Endodermal cell (in vitro differentiated cells): ENCODE data around the gene HOXA5. TPM values are rescaled to one million over a fixed set of nuclear protein-coding genes. Genes with fewer than 3 reads are reported as not detected.
A peak's percentile ranks its signal among the peaks of the same experiment; 100 is the strongest.

Experiments used
- DNase-seq: peaks from one replicate; pipeline ENCODE4 v3.0.0-alpha.2; 2017
- H3K27ac ChIP-seq: 2 replicates; pipeline ENCODE4 v1.5.1; 2013; ENCODE audit warnings: mild to moderate bottlenecking, low read depth, low read length, moderate library complexity
- H3K27me3 ChIP-seq: 2 replicates; pipeline ENCODE4 v1.6.1; 2013; ENCODE audit warnings: mild to moderate bottlenecking, low read length, moderate library complexity; ENCODE audit not compliant: insufficient read depth, control insufficient read depth, poor library complexity, severe bottlenecking
- H3K36me3 ChIP-seq: 2 replicates; pipeline ENCODE4 v1.7.0; 2013; ENCODE audit warnings: mild to moderate bottlenecking, low read length, moderate library complexity; ENCODE audit not compliant: control insufficient read depth, insufficient read depth
- H3K4me1 ChIP-seq: one replicate; pipeline ENCODE4 v1.7.0; 2013; ENCODE audit warnings: low read length; ENCODE audit not compliant: control insufficient read depth, insufficient read depth
- H3K4me3 ChIP-seq: 2 replicates; pipeline ENCODE4 v1.5.1; 2013; ENCODE audit warnings: mild to moderate bottlenecking, low read length, moderate library complexity
- H3K9ac ChIP-seq: 2 replicates; pipeline ENCODE4 v1.6.1; 2013; ENCODE audit warnings: mild to moderate bottlenecking, low read length, moderate library complexity; ENCODE audit not compliant: poor library complexity, severe bottlenecking; ENCODE audit errors: extremely low read depth
- H3K9me3 ChIP-seq: 2 replicates; pipeline ENCODE4 v1.6.1; 2013; ENCODE audit warnings: mild to moderate bottlenecking, low read length, moderate library complexity; ENCODE audit not compliant: control insufficient read depth
- H3K27ac Mint-ChIP-seq: 2 replicates; pipeline ENCODE4 v1.8.0; 2020; ENCODE audit warnings: mixed read lengths
- H3K27me3 Mint-ChIP-seq: 2 replicates; pipeline ENCODE4 v1.8.0; 2021; ENCODE audit warnings: mild to moderate bottlenecking, mixed read lengths; ENCODE audit not compliant: insufficient read depth
- H3K36me3 Mint-ChIP-seq: 2 replicates; pipeline ENCODE4 v1.8.0; 2020; ENCODE audit warnings: low read depth, mixed read lengths
- H3K4me1 Mint-ChIP-seq: 2 replicates; pipeline ENCODE4 v1.8.0; 2020; ENCODE audit warnings: mixed read lengths
- H3K4me3 Mint-ChIP-seq: 2 replicates; pipeline ENCODE4 v1.8.0; 2020; ENCODE audit warnings: mild to moderate bottlenecking, moderate library complexity, mixed read lengths
- H3K9me3 Mint-ChIP-seq: 2 replicates; pipeline ENCODE4 v1.8.0; 2020; ENCODE audit warnings: mild to moderate bottlenecking, mixed read lengths
- WGBS, 2 experiments: methylation state at CpG; one replicate each; pipeline versions ENCODE4 v1.1.5 to v1.1.7; 2013; ENCODE audit warnings: missing lambda C conversion rate in 2 of 2, mixed read lengths in 1 of 2; ENCODE audit not compliant: insufficient coverage in 1 of 2, insufficient read length in 1 of 2; 5-methylcytosine and 5-hydroxymethylcytosine counted together
- total RNA-seq, 2 donors: library from RNA; stranded (reverse); fragmentation: NEBNext Ultra II Directional in 1 of 2; extraction: Animal tissue kit (Norgen Biotek cat#: 25700) in 1 of 2; gene quantifications; 2 replicates in 1 of 2; 3 replicates in 1 of 2; pipeline ENCODE4 v1.2.1, GENCODE V29; 2021
- TF ChIP-seq, protein P1 (sequence below): fragments of 200-600 bp; sonication (generic); conservative IDR thresholded peaks from 2 replicates; pipeline ENCODE4 v1.5.0; 2021; ENCODE audit warnings: antibody characterized with exemption, mild to moderate bottlenecking

Gene HOXA5
- total RNA-seq, 2 donors from 2014 or later, result not detected

DNA sequence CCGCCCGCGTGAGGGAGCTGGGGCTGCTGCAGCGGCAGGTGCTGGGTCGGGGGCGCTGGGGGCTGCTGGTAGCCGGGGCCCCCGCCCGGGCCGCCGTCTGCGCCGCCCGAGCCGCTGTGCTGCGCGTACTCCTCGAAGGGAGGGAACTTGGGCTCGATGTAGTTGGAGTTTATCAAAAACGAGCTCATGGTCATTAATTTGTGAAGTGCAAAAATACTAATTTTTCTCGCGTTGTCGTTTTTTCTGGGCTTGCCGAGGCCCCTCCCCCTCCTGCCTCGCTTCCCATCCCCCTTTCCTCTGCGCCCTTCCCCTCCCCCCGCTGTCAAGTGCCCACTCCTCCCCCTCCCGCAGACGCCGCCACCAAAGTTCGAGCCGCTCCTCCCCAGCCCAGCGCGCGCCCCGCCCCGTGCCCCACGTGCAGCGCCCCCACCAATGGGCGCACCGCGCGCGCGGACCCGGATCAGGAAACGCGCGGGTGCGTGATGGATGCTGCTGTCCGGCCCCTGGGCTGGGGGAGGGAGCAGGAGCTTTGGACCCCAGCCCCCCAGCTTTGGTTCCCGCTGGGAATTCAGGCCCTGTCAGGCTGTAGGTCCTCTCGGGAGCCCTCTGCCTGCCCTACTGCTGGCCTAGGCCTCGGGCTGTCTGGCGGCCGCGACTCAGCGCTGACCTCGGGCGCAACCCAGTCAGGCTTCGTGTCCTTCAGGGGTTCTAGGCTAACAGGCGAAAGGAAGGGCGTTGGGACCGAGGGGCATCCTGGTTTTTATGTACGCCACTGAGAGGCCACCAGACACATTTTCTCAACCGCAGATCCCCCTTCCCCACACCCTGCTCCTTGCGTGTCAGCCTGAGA, 12.7 kb downstream of the HOXA5 start, which contains the start of gene HOXA4:
Gene HOXA4, minus strand, starts transcription at position 218 of the 850 bp plus-strand sequence. Its CDS starts 24 bp downstream, at position 194.
- H3K27me3 ChIP-seq, result peaks cover 99% of the 10 kb centered on the region

GRCh38 chr7:27129729-27130539, 13.5 kb downstream of the HOXA5 start:
- H3K27me3 Mint-ChIP-seq, result peaks cover 97% of the 10 kb centered on the region

More for the DNA sequence above, 12.7 kb downstream of the HOXA5 start, which contains the start of gene HOXA4:
- Mint-ChIP-seq H3K9me3 (no peaks in the 10 kb centered on the region), H3K4me1 (no peaks in the 10 kb centered on the region), H3K4me3 (peak within 1 kb of the TSS; percentile 39), H3K36me3 (no peaks in the 10 kb centered on the region), H3K27me3 (peaks cover 97% of the 10 kb centered on the region), H3K27ac (no peak within 1 kb of the TSS)
- Histone ChIP-seq H3K9ac (no peak within 1 kb of the TSS), H3K36me3 (no peaks in the 10 kb centered on the region), H3K9me3 (peaks cover 7% of the 10 kb centered on the region), H3K4me3 (peak within 1 kb of the TSS; percentile 66), H3K4me1 (no peaks in the 10 kb centered on the region), H3K27ac (no peak within 1 kb of the TSS)
- 0 to 2% methylated on average over 18 to 66 of the region's 67 CpGs for WGBS, 2 experiments
- DNase-seq, result peak; percentile 89
- TF ChIP-seq, protein P1, sequence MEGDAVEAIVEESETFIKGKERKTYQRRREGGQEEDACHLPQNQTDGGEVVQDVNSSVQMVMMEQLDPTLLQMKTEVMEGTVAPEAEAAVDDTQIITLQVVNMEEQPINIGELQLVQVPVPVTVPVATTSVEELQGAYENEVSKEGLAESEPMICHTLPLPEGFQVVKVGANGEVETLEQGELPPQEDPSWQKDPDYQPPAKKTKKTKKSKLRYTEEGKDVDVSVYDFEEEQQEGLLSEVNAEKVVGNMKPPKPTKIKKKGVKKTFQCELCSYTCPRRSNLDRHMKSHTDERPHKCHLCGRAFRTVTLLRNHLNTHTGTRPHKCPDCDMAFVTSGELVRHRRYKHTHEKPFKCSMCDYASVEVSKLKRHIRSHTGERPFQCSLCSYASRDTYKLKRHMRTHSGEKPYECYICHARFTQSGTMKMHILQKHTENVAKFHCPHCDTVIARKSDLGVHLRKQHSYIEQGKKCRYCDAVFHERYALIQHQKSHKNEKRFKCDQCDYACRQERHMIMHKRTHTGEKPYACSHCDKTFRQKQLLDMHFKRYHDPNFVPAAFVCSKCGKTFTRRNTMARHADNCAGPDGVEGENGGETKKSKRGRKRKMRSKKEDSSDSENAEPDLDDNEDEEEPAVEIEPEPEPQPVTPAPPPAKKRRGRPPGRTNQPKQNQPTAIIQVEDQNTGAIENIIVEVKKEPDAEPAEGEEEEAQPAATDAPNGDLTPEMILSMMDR, result no peak

More at GRCh38 chr7:27129729-27130539, 13.5 kb downstream of the HOXA5 start:
- Mint-ChIP-seq H3K36me3 (no peaks in the 10 kb centered on the region), H3K9me3 (no peaks in the 10 kb centered on the region), H3K27ac (no peak overlapping the region), H3K4me1 (no peaks in the 10 kb centered on the region), H3K4me3 (no peak overlapping the region)
- H3K27ac ChIP-seq, result no peak overlapping the region
- no peaks in the 10 kb centered on the region for H3K36me3 ChIP-seq
- 3 to 4% methylated on average over 20 to 72 of the region's 72 CpGs for WGBS, 2 experiments
- peaks cover 99% of the 10 kb centered on the region for H3K27me3 ChIP-seq
- H3K4me3 ChIP-seq, result no peak overlapping the region
- peaks cover 10% of the 10 kb centered on the region for H3K9me3 ChIP-seq
- no peaks in the 10 kb centered on the region for H3K4me1 ChIP-seq
- DNase-seq, result no peak
- TF ChIP-seq, protein P1, result no peak
- no peak overlapping the region for H3K9ac ChIP-seq
